ENCODE results near the gene HIGD2B.
"Not testable (repeated sequence)": the region's sequence is repeated elsewhere in the genome, so short reads cannot be mapped to it uniquely, and the experiment has no call there.

HIGD2B gene, protein sequence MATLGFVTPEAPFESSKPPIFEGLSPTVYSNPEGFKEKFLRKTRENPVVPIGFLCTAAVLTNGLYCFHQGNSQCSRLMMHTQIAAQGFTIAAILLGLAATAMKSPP

DNA sequence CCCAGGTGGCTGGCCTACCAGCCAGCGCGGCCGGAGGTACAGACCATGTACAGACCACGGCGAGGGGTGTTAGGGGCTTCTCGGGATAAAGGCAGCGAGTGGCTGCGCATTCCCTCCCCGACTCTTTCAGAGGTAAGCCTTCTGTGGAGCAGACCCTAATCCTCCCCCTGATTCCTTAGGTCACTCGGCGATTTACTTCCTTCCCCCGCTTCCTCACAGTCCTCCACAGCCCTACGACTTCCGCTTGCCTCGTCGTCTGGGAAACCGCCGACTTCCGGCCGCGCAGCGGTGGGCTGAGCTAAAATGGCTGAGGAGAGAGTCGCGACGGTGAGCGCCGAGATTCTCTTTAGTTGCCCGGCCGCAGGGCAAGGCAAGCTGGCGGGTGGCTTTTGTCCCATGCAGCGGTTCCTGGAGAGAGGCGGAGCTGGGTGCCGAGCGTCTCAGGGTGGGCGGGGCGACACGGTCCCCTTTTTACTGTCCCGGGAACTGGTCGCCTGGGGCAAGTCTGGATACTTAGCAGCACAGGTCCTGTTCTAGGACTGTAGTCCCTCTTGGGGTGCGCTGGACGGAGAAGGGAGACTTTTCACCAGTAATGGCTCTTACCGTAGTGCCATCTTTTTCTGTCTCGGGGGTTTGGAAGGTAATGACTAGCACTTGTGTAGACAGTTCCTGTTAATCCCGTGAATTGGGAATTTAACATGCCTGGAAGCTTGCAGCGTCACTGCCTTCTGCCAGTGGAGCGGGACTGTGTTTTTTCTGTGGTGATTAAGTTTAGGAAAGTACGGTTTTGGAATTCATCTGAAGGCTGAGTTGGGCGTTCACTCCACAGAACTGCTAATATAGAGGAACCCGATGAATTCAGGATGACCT lies at the start of gene HIGD2B, which contains the start of gene BBS4:
HIGD2B (minus strand) TSS at position 258 of the 870 bp plus-strand sequence. CDS start 9,808 bp downstream, outside the sequence.
BBS4 (plus strand) TSS at position 283 of the 870 bp plus-strand sequence; CDS start at position 304, 21 bp downstream.
- peak; percentile 83 for DNase-seq

DNA sequence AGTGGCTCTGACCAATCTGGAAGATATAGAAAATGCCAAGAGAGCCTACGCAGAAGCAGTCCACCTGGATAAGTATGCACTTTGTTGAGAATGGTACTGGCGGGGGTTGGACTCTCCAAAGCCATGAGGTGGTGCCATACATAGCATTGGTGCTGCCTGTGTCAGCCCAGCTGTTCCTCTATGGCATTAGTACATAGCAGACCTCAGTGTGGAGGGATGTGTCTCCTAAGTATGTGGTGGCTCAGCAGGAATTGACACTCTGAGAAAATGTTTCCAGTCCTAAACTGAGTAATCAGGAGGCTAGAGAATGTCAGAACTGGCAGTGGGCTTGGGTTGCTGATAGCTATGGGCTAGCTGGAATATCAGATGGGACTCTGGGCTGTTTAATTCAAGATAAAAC lies 49.1 kb upstream of the HIGD2B start:
- DNase-seq = no peak

DNA sequence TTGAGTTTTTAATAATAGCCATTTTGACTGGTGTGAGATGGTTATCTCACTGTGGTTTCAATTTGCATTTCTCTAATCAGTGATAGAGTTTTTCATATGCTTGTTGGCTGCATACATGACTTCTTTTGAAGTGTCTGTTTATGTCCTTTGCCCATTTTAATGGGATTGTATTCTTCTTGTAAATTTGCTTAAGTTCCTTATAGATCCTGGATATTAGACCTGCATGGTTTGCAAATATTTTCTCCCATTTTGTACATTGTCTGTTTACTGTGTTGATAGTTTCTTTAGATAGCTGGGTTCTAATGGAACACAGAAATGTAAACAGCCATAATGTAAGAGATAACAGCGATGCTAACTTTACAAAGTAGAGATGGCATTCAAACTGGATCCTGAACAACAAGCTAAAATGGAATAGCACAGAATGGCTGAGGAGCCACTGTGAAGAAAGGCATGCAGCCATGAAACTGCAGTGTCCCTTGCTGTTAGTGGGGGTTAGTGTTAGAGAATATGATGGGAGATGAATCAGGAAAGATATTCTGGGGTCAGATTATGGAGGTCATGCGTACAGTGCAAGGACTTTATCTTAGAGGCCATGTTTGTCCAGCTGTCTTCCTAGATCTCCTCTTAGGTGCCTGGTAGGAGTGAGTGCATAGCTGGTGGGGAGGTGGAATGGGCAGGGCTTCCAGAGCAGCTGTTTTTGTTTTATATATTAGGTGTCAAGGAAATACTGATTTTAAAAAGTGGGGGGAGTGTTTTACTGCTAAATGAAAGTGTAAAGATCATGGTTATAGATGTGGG lies 48.2 kb upstream of the HIGD2B start:
- no peak for DNase-seq

DNA sequence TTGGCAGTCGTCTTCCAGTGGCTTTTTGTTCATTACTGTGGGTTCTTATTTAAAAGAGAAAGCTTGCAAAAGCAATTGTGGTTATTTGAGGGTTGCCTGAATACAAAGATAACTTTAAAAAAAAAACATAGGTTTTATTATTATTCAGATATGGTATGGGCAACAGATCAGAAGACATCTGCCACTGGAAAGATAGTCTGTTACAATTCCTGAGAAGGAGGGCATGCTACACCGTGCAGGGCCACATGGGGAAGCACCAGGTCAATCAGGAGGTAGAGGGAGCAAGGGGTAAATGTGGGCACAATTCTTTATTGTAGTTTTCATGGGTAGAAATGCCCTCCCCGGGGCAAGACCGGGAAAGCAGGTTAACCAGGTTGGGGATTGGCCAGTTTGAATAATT lies 46.5 kb upstream of the HIGD2B start:
- no peak for DNase-seq

DNA sequence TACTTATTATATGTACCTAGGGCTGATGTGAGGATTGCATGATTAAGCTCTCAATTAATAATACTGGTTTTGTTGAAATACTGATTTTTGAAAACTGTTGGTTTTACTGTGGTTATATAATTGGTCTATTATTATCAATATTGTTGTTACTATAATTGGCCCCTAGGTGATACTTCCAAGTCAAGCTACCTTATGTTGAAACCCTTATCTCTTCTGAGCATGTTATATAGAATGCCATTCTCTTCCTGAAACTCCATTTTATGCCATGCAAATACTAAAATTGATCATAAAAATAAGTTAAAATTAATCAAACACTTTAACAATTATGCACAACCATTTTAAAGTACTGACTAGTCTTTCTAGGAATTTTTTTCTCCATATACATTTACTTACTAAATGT lies 46.1 kb upstream of the HIGD2B start:
- DNase-seq = no peak

DNA sequence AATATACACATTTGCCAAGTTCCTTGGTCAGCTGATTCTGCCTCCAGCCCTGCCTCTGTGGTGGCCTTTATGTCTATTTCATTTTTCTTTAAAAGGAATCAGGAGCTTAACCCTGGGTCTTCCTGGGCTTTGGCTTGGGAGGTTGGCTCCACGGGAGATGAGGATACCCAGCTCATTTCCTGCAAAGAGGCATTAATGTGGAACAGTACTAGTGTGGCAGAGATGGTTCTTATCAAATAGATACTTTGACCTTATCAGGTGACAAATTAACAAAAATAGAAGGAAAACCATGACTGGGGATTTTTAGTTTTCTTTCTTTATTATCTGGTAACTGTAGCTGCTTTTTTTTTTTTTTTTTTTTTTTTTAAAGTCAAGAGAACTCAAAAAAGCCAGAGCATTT lies 42.8 kb upstream of the HIGD2B start:
- DNase-seq = no peak

DNA sequence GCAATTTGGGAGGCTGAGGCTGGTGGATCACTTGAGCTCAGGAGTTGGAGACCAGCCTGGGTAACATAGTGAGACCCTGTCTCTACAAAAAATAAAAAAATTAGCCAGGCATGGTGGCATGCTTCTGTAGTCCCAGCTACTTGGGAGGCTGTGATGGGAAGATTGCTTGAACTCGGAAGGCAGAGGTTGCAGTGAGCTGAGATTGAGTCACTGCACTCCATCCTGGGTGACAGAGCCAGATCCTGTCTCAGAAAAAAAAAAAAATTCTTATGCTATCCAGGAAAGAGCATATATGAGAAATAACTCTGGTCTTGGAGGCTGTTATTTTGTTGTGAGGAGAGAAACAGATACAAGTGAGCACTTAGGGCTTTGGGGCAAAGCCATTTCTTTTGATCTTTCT lies 42.3 kb upstream of the HIGD2B start:
- not testable (repeated sequence) for DNase-seq

DNA sequence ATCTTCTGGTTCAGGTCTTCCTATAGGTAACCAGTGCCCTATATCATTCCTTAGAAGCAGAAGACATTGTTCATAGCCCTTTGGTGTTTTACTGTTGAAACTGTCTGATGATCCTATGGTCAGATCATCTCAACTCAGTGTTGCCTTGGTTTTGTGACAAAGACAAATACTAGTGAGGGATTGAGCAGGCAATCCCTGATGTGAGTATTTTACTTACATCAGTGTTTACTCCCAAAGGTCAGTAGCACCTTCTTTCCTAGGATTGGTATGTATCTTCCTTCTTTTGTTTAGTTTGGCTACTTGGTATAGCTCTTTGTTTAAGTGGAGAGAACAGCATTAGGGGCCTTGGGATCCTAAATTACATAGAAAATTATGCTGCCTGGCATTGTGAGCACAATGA lies 41.2 kb upstream of the HIGD2B start:
- DNase-seq = no peak

DNA sequence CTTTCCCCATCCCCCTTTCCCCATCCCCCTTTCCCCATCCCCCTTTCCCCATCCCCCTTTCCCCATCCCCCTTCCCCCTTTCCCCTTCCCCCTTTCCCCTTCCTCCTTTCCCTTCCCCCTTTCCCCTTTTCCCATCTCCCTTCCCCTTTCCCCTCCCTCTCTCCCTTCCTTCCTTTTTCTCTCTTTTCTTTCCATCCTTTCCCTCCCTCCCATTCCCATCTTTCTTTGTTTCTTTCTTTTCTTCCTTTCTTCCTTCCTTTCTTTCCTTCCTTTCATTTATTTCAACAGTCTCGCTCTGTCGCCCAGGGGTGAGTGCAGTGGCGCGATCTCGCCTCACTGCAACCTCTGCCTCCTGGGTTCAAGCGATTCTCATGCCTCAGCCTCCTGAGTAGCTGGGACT lies 39.9 kb upstream of the HIGD2B start:
- not testable (repeated sequence) for DNase-seq

DNA sequence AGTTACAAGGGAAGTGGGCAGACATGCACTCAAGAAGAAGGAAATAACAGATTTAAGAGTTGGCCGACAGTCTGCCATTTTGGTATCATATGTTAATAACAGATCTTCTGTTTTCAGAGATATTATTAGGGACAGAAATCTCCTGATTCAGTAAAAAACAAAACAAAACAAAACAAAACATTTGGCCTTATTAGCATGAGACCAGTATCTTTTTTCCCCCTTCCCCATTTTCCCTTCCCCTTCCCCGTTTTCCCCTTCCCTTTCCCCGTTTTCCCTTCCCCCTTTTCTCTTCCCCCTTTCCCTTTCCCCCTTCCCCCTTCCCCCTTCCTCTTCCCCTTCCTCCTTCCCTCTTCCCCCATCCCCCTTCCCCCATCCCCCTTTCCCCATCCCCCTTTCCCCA lies 39.5 kb upstream of the HIGD2B start:
- DNase-seq = no peak

DNA sequence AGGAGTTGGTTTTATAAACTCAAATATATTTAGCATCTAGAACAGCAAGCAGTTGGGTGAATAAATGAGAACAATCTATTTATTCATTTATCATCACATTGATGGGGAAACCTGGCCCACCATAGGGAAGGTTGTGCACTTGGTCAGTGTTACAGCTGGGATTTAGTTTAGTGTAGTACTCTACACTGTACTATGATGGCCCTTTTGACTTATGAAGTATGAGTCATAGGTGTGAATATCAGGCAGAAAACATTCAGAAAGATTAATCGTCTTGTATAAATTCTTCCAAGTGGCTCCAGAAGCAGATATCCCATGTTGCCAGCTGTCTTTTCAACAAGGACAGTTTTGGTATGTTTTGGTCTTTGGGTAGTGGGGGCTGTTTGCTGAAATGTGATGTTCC lies 38.0 kb upstream of the HIGD2B start:
- no peak for DNase-seq

DNA sequence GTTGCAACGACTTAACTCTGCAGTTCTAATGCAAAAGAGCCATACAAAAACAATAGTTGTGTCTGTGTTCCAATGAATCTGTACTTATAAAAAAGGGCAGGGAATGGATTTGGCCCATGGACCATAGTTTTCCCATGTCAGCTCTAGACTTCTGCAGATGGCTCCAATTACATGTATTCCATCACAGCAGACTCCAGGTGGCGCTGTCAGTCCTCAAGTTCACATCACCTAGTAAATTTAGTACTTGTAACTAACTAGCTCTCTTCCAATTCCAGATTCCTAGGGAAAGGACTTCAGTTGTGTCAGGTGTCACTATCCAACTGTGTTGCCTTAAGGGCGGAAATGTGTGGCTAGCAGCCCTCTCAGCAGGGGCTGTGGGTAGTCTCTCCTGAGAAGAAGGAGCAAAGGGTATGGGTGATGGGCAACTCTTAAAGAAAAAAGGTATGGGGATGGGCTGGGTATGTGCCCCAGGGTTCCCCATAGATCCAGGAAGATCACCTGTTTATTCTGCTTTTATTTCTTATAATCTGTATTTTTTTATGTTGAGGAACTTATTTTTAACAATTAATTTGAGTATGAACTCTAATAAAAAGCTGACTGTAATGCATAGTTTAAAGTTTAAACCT lies 36.2 kb upstream of the HIGD2B start:
- DNase-seq = peak; percentile 65

DNA sequence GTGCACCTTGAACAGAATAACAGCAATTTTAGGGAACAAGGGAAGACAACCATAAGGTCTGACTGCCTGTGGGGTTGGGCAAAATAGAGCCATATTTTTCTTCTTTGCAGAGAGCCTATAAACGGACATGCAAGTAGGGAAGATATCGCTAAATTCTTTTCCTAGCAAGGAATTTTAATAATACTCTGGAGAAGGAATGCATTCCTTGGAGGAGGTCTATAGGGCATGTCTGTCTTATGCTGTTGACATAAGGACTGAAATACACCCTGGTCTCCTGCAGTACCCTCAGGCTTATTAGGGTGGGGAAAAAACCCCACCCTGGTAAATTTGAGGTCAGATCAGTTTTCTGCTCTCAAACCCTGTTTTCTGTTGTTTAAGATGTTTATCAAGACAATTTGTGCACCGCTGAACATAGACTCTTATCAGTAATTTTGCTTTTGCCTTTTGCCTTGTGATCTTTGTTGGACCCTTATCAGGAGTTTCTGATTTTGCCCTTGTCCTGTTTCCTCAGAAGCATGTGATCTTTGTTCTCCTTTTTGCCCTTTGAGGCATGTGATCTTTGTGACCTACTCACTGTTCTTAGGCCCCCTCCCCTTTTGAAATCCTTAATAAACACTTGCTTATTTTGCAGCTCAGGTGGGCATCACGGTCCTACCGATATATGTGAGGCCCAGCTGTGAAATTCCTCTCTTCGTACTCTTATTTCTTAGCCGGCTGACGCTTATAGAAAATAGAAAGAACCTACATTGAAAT lies 22.7 kb upstream of the HIGD2B start:
- DNase-seq = not testable (repeated sequence)

DNA sequence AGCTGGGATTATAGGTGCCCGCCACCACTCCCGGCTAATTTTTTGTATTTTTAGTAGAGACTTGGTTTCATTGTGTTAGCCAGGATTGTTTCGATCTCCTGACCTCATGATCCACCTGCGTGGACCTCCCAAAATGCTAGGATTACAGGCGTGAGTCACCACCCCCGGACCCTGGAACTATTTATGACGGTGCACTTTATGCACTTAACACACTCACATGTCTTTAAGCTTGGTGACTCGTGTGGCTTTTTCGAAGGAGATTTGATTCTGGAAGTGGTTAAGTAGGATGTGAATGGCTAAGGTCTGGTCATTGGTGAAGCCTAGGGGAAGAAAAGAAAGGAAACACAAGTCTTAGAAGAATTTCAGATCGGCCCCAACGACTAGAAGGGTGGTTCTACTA lies 20.3 kb upstream of the HIGD2B start:
- DNase-seq = no peak

DNA sequence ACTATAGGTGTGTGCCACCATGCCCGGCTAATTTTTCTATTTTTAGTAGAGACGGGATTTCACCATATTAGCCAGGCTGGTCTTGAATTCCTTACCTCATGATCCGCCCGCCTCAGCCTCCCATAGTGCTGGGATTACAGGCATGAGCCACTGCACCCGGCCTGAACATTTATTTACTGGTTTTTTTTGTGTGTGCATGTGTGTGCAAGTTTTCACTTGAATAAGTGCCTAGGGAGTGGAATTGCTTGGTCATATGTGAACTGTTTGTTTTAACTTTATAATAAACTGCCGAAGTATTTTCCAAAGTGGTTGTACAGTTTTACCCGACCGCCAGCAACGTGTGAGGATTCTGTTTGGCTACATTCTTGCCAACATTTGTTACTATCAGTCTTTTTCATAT lies 14.1 kb upstream of the HIGD2B start:
- DNase-seq = no peak

DNA sequence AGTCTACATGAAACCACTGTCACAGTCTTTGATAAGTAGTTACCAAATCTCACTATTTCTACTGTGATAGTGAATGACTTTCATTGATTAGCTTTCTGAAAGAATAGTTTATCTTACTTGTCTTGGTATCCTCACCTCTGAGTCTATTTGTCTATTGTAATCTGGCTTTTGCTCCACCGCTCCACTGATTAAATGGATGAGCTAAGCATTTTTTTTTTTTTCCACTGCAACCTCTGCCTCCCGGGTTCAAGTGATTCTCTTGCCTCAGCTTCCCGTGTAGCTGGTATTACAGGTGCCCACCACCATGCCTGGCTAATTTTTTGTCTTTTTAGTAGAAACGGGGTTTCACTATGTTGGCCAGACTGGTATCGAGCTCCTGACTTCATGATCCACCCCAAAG lies 13.0 kb upstream of the HIGD2B start:
- DNase-seq = no peak

DNA sequence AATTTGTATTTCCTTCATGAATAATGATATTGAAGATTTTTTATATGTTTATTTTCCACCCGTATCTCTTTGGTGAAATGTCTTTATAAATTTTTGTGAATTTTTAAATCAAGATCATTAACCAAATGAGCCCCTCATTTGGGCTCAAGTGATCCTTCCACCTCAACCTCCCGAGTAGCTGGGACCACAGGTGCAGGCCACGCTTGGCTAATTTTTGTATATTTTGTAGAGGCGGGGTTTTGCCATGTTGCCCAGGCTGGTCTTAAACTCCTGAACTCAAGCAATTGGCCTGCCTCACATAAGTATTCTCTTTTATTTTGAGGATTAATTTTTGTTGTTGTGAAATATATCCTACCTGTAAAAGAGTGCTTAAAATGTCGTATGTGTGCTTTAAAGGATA lies 5.0 kb upstream of the HIGD2B start:
- DNase-seq = no peak

DNA sequence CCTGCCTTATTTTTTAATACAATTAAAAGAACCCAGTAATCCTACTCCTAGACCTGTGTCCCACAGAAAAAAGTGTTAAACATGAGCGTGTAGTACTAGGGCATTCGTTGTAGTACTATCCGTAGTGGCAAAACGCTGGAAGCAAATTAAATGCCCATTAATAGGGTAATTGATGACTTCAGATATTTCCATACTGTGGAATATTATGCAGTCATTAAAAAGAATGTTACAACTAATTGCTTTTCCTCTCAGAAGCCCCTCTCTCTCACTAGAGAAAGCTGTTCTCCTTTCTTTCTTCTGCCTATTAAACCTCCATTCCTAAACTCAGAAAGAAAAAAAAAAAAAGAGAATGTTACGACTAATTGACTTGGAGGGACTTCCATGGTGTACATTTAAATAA lies 2.7 kb upstream of the HIGD2B start:
- no peak for DNase-seq

DNA sequence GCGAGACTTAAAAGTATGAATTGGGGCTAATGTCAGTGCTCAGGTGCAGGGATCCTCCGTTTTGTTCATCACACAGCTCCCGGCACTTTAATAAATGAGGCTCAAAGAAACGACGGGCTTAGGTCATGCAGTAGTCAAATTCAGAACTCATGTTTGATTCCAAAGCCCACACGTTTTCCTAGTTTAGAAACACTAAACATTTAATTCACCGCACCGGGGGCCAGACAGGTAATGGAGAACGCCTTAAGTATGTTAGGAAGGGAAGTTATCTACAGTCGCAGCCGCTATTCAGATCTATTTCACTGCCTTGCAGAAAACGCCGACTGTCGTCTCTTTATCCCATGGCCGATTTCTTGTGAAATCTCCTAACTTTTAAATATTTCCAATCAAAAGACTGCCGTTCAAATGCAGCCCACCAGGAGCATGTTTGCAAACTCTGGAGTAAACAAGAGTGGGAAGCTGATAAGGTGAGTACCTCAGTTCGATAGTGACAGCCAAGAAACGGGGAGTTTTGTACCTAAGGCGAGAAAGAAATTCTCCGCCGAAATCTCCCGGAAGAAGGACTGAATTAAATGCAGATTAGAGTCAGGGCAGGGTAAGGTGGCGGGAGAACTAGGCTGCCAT lies 569 bp downstream of the HIGD2B start:
- DNase-seq = no peak

DNA sequence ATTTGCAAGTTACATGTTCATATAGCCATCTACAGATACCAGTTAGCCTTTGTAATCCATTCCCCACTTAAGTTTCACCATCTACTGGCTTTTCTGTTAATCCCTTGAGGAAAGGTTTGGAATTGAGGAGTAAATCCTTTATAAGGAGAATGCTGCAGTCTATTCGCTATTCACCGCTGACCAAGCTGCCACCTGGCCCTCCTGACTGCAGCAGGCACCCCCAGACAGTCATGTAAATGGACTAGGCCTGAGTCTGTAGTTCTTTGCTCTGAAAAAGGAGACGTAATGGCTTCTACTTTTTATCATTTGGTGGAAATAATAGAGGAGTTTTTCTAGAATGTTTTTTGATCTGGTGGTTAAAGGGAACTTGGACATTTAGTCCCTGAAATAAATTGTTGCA lies 3.2 kb downstream of the HIGD2B start:
- DNase-seq = no peak

DNA sequence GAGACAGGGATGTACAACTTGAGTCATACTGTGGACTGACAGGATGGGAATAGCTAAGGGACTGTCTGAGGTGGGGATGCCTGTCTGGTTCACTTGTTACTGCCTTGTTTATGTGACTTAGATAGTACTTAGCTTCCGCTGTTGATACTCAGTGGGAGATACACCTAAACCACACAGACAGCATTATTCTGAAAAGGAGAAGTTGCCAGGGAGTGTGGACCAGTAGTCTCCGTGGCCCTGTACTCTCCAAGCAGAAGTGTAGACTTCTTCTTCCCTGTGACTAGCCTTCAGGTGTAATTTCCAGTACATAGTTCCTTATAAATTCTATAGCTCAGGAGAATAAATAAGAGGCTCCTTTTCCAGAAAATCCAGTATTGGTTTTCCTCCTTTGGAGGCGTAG lies 5.1 kb downstream of the HIGD2B start:
- no peak for DNase-seq

DNA sequence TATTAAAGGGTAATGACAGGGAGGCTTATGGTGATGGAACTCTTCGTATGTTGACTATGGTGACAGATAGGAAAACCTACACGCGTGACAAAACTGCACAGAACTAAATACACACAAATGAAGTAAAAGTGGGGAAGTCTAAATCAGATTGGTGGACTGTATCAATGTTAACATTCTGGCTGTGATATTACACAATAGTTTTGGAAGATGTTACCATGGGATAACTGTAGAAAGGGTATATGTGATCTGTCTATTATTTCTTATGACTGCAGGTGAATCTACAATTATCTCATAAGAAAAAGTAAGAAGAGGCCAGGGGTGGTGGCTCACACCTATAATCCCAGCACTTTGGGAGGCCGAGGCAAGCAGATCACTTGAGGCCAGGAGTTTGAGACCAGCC lies 9.1 kb downstream of the HIGD2B start:
- no peak for DNase-seq

Measured in activated CD8-positive, alpha-beta memory T cell treated with anti-CD3 and anti-CD28 coated beads, Interleukin-2, amount 50 U/mL, for 4 hours (primary cell).